ENCODE results near the gene FCHSD2.

FCHSD2 gene

DNA sequence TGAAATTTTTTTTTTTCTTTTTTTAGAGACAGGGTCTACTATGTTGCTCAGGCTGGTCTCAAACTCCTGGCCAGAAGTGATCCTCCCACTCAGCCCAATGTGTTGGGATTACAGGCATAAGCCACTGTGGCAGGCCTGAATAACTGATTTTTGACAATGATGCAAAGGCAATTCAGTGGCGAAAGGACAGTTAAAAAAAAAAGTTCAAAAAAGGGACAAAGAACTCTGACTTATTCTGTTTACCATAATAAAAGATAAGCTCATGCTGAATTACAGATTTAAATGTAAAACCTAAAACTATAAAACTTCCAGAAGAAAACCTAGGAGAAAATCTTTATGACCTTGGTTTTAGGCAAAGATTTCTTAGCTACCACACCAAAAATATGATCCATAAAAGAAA is 279.0 kb downstream of the FCHSD2 start:
- TF ChIP-seq TAF1 (IDR thresholded peaks at IDR 0.05; ENCODE audit: borderline replicate concordance, insufficient read depth, low read length) (no peak), FOXP2 (optimal IDR thresholded peaks at IDR 0.05; ENCODE audit: borderline replicate concordance, extremely low read depth, extremely low read length, insufficient read depth) (no peak), SIN3A (IDR thresholded peaks at IDR 0.05; ENCODE audit: borderline replicate concordance, insufficient read depth, low read length) (no peak), POLR2AphosphoS5 (IDR thresholded peaks at IDR 0.05; ENCODE audit: low read depth, low read length) (no peak)
- TF ChIP-seq, protein P1, sequence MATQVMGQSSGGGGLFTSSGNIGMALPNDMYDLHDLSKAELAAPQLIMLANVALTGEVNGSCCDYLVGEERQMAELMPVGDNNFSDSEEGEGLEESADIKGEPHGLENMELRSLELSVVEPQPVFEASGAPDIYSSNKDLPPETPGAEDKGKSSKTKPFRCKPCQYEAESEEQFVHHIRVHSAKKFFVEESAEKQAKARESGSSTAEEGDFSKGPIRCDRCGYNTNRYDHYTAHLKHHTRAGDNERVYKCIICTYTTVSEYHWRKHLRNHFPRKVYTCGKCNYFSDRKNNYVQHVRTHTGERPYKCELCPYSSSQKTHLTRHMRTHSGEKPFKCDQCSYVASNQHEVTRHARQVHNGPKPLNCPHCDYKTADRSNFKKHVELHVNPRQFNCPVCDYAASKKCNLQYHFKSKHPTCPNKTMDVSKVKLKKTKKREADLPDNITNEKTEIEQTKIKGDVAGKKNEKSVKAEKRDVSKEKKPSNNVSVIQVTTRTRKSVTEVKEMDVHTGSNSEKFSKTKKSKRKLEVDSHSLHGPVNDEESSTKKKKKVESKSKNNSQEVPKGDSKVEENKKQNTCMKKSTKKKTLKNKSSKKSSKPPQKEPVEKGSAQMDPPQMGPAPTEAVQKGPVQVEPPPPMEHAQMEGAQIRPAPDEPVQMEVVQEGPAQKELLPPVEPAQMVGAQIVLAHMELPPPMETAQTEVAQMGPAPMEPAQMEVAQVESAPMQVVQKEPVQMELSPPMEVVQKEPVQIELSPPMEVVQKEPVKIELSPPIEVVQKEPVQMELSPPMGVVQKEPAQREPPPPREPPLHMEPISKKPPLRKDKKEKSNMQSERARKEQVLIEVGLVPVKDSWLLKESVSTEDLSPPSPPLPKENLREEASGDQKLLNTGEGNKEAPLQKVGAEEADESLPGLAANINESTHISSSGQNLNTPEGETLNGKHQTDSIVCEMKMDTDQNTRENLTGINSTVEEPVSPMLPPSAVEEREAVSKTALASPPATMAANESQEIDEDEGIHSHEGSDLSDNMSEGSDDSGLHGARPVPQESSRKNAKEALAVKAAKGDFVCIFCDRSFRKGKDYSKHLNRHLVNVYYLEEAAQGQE (IDR thresholded peaks at IDR 0.05; ENCODE audit: insufficient read depth in 1 of 2, low read depth in 2 of 2, low read length in 2 of 2), result no peak

DNA sequence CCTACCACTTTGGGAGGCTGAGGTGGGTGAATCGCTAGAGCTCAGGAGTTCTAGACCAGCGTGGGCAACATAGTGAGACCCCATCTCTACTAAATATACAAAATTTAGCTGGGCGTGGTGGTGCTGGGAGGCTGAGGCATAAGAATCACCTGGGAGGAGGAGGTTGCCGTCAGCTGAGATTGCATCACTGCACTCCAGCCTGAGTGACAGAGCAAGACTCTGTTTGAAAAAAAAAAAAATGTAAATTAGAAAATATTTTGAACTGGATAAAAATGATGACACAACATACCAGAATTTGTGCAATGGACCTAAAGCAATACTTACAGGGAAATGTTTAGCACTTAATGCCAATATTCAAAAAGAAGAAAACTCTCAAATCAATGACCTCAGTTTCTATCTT is 281.5 kb downstream of the FCHSD2 start:
- TF ChIP-seq FOXP2 (optimal IDR thresholded peaks at IDR 0.05; ENCODE audit: borderline replicate concordance, extremely low read depth, extremely low read length, insufficient read depth) (no peak), POLR2AphosphoS5 (IDR thresholded peaks at IDR 0.05; ENCODE audit: low read depth, low read length) (no peak), SIN3A (IDR thresholded peaks at IDR 0.05; ENCODE audit: borderline replicate concordance, insufficient read depth, low read length) (no peak), TAF1 (IDR thresholded peaks at IDR 0.05; ENCODE audit: borderline replicate concordance, insufficient read depth, low read length) (no peak)
- TF ChIP-seq, protein P1 (IDR thresholded peaks at IDR 0.05; ENCODE audit: insufficient read depth in 1 of 2, low read depth in 2 of 2, low read length in 2 of 2), result no peak

DNA sequence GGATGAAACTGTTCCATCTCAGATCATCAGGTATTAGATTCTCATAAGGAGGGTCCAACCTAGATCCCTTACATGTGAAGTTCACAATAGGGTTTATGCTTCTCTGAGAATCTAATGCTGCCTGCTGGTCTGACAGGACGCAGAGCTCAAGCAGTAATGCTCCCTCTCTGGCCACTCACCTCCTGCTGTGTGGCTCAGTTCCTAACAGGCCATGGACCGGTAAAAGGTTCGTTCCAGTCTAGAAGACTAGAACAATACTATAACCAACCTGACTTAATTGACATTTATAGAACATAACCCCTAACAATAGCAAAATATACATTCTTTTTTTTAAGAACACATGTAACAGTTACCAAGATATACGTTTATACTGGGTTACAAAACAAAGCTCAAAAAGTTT is 282.1 kb downstream of the FCHSD2 start:
- TF ChIP-seq, protein P1 (IDR thresholded peaks at IDR 0.05; ENCODE audit: insufficient read depth in 1 of 2, low read depth in 2 of 2, low read length in 2 of 2), result no peak
- TF ChIP-seq SIN3A (IDR thresholded peaks at IDR 0.05; ENCODE audit: borderline replicate concordance, insufficient read depth, low read length) (no peak), FOXP2 (optimal IDR thresholded peaks at IDR 0.05; ENCODE audit: borderline replicate concordance, extremely low read depth, extremely low read length, insufficient read depth) (no peak), TAF1 (IDR thresholded peaks at IDR 0.05; ENCODE audit: borderline replicate concordance, insufficient read depth, low read length) (no peak), POLR2AphosphoS5 (IDR thresholded peaks at IDR 0.05; ENCODE audit: low read depth, low read length) (no peak)

DNA sequence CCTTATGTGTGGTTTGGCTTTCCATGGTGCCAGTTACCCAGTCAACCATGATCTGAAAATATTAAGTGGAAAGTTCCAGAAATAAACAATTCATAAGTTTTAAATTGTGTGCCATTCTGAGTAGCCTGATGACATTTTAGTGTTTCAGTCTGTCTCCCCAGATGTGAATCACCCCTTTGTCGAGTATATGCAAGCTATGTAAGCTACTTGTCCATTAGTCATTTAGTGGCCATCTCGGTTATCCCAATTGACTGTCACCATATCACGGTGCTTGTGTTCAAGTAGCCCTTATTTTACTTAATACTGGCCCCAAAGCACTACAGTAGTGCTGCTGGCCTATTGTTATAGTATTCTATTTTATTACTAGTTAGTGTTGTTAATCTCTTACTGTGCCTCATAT is 283.0 kb downstream of the FCHSD2 start:
- TF ChIP-seq FOXP2 (optimal IDR thresholded peaks at IDR 0.05; ENCODE audit: borderline replicate concordance, extremely low read depth, extremely low read length, insufficient read depth), result no peak
- TF ChIP-seq, protein P1 (IDR thresholded peaks at IDR 0.05; ENCODE audit: insufficient read depth in 1 of 2, low read depth in 2 of 2, low read length in 2 of 2), result no peak
- no peak for TF ChIP-seq SIN3A (IDR thresholded peaks at IDR 0.05; ENCODE audit: borderline replicate concordance, insufficient read depth, low read length)
- TF ChIP-seq TAF1 (IDR thresholded peaks at IDR 0.05; ENCODE audit: borderline replicate concordance, insufficient read depth, low read length), result no peak
- no peak for TF ChIP-seq POLR2AphosphoS5 (IDR thresholded peaks at IDR 0.05; ENCODE audit: low read depth, low read length)

Measured in PFSK-1 (cell line).